PFSK-1 (cell line): Measurements from ENCODE around the gene EIF3L.

Experiments
- POLR2AphosphoS5 ChIP-seq: IDR thresholded peaks from 2 replicates; pipeline ENCODE4 v1.6.1; 2012; ENCODE audit warnings: low read depth, mild to moderate bottlenecking, control low read depth, low read length, moderate library complexity
- REST ChIP-seq, 2 experiments: IDR thresholded peaks; 2 replicates each; pipeline versions ENCODE4 v1.6.1 to v1.8.0; 2011 to 2012; ENCODE audit warnings: low read depth in 2 of 2, low read length in 2 of 2, control low read depth in 1 of 2, inconsistent platforms in 1 of 2, mild to moderate bottlenecking in 1 of 2, moderate library complexity in 1 of 2; ENCODE audit not compliant: insufficient read depth in 1 of 2

- TF ChIP-seq REST (IDR thresholded peaks at IDR 0.05; ENCODE audit: insufficient read depth in 1 of 2, low read depth in 2 of 2, low read length in 2 of 2) (no peak), POLR2AphosphoS5 (no peak)
Observed at GRCh38 chr22:37815593-37815992, 33.6 kb upstream of the EIF3L start.
